HepG2 (cell line): ENCODE data around the gene ADAMTS4. TPM values are rescaled to one million over a fixed set of nuclear protein-coding genes. Genes with fewer than 3 reads are reported as not detected.

Experiments
- CREB3 ChIP-seq: sonication (generic); formaldehyde crosslinking; IDR thresholded peaks from 2 replicates; pipeline ENCODE4 v1.5.0; 2020; ENCODE audit warnings: missing genetic modification reagents
- FOXP1 ChIP-seq, 2 experiments: fragments of 450-650 bp in 1 of 2; IDR thresholded peaks; 2 replicates each; pipeline ENCODE4 v1.6.1; 2017 to 2018; ENCODE audit warnings: antibody characterized with exemption in 1 of 2
- KLF11 ChIP-seq: IDR thresholded peaks from 2 replicates; pipeline ENCODE4 v1.6.1; 2016; ENCODE audit warnings: missing compliant biosample characterization
- MAX ChIP-seq: IDR thresholded peaks from 2 replicates; pipeline ENCODE4 v1.6.1; 2012; ENCODE audit warnings: inconsistent platforms
- PRPF4 ChIP-seq: fragments of 200-400 bp; formaldehyde crosslinking; IDR thresholded peaks from 2 replicates; pipeline ENCODE4 v1.6.1; 2016; ENCODE audit warnings: low read length, low read depth; ENCODE audit not compliant: poor library complexity, severe bottlenecking
- UBTF ChIP-seq: sonication (generic); formaldehyde crosslinking; IDR thresholded peaks from 2 replicates; pipeline ENCODE4 v1.4.0; 2020; ENCODE audit warnings: mild to moderate bottlenecking, missing genetic modification reagents
- ZBTB3 ChIP-seq: sonication (generic); formaldehyde crosslinking; IDR thresholded peaks from 2 replicates; pipeline ENCODE4 v1.4.0; 2020; ENCODE audit warnings: low read depth, mild to moderate bottlenecking, moderate library complexity, missing genetic modification reagents, borderline replicate concordance
- ZNF329 ChIP-seq: sonication (generic); formaldehyde crosslinking; IDR thresholded peaks from 2 replicates; pipeline ENCODE4 v1.9.0; 2021; ENCODE audit warnings: low read depth, mild to moderate bottlenecking, missing genetic modification reagents
- ZNF446 ChIP-seq: sonication (generic); formaldehyde crosslinking; IDR thresholded peaks from 2 replicates; pipeline ENCODE4 v1.5.0; 2020; ENCODE audit warnings: mild to moderate bottlenecking, missing genetic modification reagents
- ZNF468 ChIP-seq: sonication (generic); formaldehyde crosslinking; IDR thresholded peaks from 2 replicates; pipeline ENCODE4 v1.8.0; 2022; ENCODE audit warnings: mild to moderate bottlenecking, moderate library complexity, missing genetic modification reagents
- ZNF609 ChIP-seq: sonication (generic); formaldehyde crosslinking; IDR thresholded peaks from 2 replicates; pipeline ENCODE4 v1.4.0; 2020; ENCODE audit warnings: mild to moderate bottlenecking, missing genetic modification reagents, borderline replicate concordance
- ZSCAN29 ChIP-seq: sonication (generic); formaldehyde crosslinking; conservative IDR thresholded peaks from 2 replicates; pipeline ENCODE4 v1.4.0; 2020; ENCODE audit warnings: mild to moderate bottlenecking, missing genetic modification reagents
- polyA plus RNA-seq, 8 experiments: library from polyadenylated mRNA; depleted of rRNA in 3 of 8; stranded (reverse) in 7 of 8; unstranded in 1 of 8; fragments of >200 nt; fragmentation: Illumina TruSeq in 4 of 8; extraction: Trizol in 4 of 8; gene quantifications; 2 replicates each; pipeline versions ENCODE4 v1.2.1 to v1.2.3, GENCODE V29; 2011 to 2016; ENCODE audit warnings: low read depth in 4 of 8, missing spikeins in 1 of 8, mixed read lengths in 1 of 8; ENCODE audit not compliant: insufficient read depth in 1 of 8
- total RNA-seq, 5 experiments: library from RNA; depleted of rRNA; stranded (reverse); fragments of >200 nt; fragmentation: Illumina TruSeq; extraction: Trizol; gene quantifications; 2 replicates each; pipeline ENCODE4 v1.2.3, GENCODE V29; 2016; ENCODE audit warnings: low read depth in 1 of 5
- TF ChIP-seq, protein P1 (sequence below): sonication (generic); formaldehyde crosslinking; IDR thresholded peaks from 2 replicates; pipeline ENCODE4 v1.5.1; 2020; ENCODE audit warnings: mild to moderate bottlenecking, missing genetic modification reagents, moderate library complexity

ADAMTS4 gene
- total and polyA plus RNA-seq, 2 of the 13 experiments (the other 11 are each of a cell fraction or from before 2014, with no cell fraction given), result 0.51 to 1.7 TPM

- TF ChIP-seq CREB3 (no peak), ZNF468 (CRISPR knock-in tag) (no peak), UBTF (CRISPR knock-in tag) (peak; percentile 36; the same call in 1 of the 2 replicates), FOXP1 (IDR thresholded peaks at IDR 0.05) (no peak), FOXP1 (CRISPR knock-in tag; IDR thresholded peaks at IDR 0.05) (peak; percentile 94), ZBTB3 (0 out of 2 replicates have a peak, but pooled peaks have one; percentile 23), PRPF4 (no peak), ZNF609 (peak; percentile 87; the same call in 1 of the 2 replicates), MAX (no peak), ZNF329 (CRISPR knock-in tag) (no peak), KLF11 (CRISPR knock-in tag) (no peak), ZNF446 (CRISPR knock-in tag) (no peak), ZSCAN29 (CRISPR knock-in tag) (no peak)
- TF ChIP-seq, protein P1, sequence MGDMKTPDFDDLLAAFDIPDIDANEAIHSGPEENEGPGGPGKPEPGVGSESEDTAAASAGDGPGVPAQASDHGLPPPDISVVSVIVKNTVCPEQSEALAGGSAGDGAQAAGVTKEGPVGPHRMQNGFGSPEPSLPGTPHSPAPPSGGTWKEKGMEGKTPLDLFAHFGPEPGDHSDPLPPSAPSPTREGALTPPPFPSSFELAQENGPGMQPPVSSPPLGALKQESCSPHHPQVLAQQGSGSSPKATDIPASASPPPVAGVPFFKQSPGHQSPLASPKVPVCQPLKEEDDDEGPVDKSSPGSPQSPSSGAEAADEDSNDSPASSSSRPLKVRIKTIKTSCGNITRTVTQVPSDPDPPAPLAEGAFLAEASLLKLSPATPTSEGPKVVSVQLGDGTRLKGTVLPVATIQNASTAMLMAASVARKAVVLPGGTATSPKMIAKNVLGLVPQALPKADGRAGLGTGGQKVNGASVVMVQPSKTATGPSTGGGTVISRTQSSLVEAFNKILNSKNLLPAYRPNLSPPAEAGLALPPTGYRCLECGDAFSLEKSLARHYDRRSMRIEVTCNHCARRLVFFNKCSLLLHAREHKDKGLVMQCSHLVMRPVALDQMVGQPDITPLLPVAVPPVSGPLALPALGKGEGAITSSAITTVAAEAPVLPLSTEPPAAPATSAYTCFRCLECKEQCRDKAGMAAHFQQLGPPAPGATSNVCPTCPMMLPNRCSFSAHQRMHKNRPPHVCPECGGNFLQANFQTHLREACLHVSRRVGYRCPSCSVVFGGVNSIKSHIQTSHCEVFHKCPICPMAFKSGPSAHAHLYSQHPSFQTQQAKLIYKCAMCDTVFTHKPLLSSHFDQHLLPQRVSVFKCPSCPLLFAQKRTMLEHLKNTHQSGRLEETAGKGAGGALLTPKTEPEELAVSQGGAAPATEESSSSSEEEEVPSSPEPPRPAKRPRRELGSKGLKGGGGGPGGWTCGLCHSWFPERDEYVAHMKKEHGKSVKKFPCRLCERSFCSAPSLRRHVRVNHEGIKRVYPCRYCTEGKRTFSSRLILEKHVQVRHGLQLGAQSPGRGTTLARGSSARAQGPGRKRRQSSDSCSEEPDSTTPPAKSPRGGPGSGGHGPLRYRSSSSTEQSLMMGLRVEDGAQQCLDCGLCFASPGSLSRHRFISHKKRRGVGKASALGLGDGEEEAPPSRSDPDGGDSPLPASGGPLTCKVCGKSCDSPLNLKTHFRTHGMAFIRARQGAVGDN, result peak; percentile 75
Measured at GRCh38 chr1:161218301-161219077, 19.6 kb upstream of the ADAMTS4 start (continued).
